ENCODE results near the gene CADM4. TPM values are rescaled to one million over a fixed set of nuclear protein-coding genes. Genes with fewer than 3 reads are reported as not detected.
"Not testable (repeated sequence)": the region's sequence is repeated elsewhere in the genome, so short reads cannot be mapped to it uniquely, and the experiment has no call there.

CADM4 gene
- total RNA-seq, 4 donors from 2014 or later = 31.6 to 67.9 (median 46.9) TPM

DNA sequence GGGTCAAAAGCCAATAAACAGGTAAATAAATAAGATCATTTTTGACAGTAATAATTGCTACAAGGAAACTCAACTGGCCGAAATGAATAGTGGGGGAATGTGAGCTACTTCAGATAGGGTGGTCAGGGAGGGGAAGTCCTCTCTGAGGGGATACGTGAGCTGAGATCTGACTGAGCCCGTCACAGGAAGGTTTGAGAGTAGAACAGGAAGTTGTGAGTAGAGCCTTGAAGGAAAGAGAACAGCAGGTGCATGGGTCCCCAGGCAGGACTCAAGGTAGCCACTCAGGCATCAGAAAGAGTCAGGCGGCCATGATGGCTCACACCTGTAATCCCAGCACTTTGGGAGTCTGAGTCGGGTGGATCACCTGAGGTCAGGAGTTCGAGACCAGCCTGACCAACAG lies 50.0 kb downstream of the CADM4 start:
- intact Hi-C loops (cut with DNase I) = no loop called here
- TF ChIP-seq, protein P1, sequence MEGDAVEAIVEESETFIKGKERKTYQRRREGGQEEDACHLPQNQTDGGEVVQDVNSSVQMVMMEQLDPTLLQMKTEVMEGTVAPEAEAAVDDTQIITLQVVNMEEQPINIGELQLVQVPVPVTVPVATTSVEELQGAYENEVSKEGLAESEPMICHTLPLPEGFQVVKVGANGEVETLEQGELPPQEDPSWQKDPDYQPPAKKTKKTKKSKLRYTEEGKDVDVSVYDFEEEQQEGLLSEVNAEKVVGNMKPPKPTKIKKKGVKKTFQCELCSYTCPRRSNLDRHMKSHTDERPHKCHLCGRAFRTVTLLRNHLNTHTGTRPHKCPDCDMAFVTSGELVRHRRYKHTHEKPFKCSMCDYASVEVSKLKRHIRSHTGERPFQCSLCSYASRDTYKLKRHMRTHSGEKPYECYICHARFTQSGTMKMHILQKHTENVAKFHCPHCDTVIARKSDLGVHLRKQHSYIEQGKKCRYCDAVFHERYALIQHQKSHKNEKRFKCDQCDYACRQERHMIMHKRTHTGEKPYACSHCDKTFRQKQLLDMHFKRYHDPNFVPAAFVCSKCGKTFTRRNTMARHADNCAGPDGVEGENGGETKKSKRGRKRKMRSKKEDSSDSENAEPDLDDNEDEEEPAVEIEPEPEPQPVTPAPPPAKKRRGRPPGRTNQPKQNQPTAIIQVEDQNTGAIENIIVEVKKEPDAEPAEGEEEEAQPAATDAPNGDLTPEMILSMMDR (IDR thresholded peaks at IDR 0.05) = no peak
- TF ChIP-seq POLR2A (IDR thresholded peaks at IDR 0.05; ENCODE audit: low read depth) = no peak
- TF ChIP-seq POLR2AphosphoS5 (IDR thresholded peaks at IDR 0.05) = no peak
- TF ChIP-seq EP300 (IDR thresholded peaks at IDR 0.05) = no peak
- no peaks in the 10 kb centered on the region for H3K27me3 ChIP-seq
- no peak overlapping the region for H3K4me3 ChIP-seq
- 85% methylated on average over 6 of the region's 6 CpGs for WGBS
- H3K36me3 ChIP-seq = peaks cover 27 to 88% (median 52%) of the 10 kb centered on the region in 4 donors
- no peaks in the 10 kb centered on the region for H3K9me3 ChIP-seq
- no peak for DNase-seq (ENCODE audit: extremely low spot score)
- no peak overlapping the region for H3K27ac ChIP-seq (replicated peaks in 1 of 4)
- H3K4me1 ChIP-seq = peaks cover 14 to 29% (median 21%) of the 10 kb centered on the region in 4 donors

DNA sequence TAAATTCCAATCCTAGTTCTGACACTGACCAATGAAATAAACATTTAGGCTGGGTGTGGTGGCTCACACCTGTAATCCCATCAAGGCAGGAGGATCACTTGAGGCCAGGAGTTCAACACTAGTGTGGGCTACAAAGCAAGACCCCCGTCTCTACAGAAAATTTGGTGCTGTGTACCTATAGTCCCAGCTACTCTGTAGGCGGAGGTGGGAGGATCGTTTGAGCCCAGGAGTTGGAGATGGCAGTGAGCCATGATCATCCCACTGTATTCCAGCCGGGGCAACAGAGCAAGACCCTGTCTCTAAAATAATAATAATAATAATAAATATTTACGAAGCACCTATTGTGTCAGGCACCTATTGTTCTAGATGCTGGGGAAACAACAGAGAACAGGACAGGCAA lies 50.4 kb downstream of the CADM4 start:
- H3K36me3 ChIP-seq = peaks cover 27 to 85% (median 52%) of the 10 kb centered on the region in 4 donors
- no peak for DNase-seq (ENCODE audit: extremely low spot score)

DNA sequence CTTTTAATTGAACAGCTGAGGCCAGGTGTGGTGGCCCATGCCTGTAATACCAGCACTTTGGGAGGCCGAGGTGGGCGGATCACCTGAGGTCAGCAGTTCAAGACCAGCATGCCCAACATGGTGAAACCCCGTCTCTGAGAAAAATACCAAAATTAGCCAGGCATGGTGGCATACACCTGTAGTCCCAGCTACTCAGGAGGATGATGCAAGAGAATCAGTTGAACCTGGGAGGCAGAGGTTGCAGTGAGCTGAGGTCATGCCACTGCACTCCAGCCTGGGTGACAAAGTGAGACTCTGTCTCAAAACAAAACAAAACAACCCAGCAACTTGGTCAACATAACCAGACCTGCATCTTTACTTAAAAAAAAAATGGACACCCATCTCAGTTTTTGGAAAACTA lies 52.6 kb downstream of the CADM4 start:
- intact Hi-C loops (cut with DNase I); H3K4me3 ChIP-seq; H3K9me3 ChIP-seq; DNase-seq (ENCODE audit: extremely low spot score); H3K4me1 ChIP-seq; H3K27me3 ChIP-seq; H3K27ac ChIP-seq (replicated peaks in 1 of 4): not testable (repeated sequence)
- peaks cover 10 to 62% (median 31%) of the 10 kb centered on the region in 4 donors for H3K36me3 ChIP-seq
- 93% methylated on average over 3 of the region's 3 CpGs for WGBS

More for the DNA sequence above, 50.4 kb downstream of the CADM4 start:
- 78% methylated on average over 5 of the region's 5 CpGs for WGBS
- Histone ChIP-seq H3K27me3 (no peaks in the 10 kb centered on the region), H3K9me3 (no peaks in the 10 kb centered on the region), H3K27ac (replicated peaks in 1 of 4) (no peak overlapping the region), H3K4me1 (peaks cover 10 to 25% (median 17%) of the 10 kb centered on the region in 4 donors), H3K4me3 (no peak overlapping the region)
- intact Hi-C loops (cut with DNase I) = no loop called here
- TF ChIP-seq POLR2A (IDR thresholded peaks at IDR 0.05; ENCODE audit: low read depth) (no peak), POLR2AphosphoS5 (IDR thresholded peaks at IDR 0.05) (no peak), EP300 (IDR thresholded peaks at IDR 0.05) (no peak)
- TF ChIP-seq, protein P1 (IDR thresholded peaks at IDR 0.05) = no peak

DNA sequence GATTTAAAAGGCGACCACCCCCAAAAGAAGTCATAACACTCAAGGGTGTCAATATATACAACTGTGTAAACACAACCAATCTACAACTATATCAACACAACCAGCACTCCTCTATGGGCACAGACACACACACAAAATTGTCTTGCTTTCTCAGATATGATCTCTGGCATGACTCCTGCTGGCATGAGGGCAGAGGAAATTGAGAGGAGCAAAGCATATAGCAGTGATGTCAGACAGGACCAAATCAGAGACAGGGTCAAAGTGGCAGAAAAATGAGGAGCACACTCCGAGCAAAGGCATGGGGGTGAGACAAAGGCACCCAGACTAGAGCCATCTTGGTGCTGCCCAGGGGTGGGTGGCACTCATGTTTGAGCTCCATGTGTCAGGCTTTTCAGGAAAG lies 53.3 kb downstream of the CADM4 start:
- WGBS = 92% methylated on average over 2 of the region's 2 CpGs
- H3K9me3 ChIP-seq = no peaks in the 10 kb centered on the region

DNA sequence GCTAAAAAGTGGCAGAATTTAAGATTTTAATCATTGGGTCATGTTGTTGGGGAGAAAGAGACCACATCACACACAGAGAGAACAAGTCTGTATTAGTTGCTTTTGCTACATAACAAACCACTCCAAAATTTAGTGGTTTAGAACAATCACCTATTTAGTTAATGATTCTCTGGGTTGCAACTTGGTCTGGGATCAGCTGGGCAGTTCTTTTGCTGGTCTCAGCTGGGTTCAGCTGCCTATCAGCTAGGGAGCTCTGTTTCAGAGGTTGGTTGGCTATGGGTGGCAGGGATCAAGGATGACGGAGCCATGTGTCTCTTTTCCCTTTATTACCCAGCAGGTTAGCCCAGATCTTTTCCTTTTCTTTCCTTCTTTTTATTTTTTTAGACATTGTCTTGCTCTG lies 55.2 kb downstream of the CADM4 start:
- Histone ChIP-seq H3K4me1 (peaks cover 0 to 30% (median 26%) of the 10 kb centered on the region in 4 donors), H3K36me3 (peaks cover 0 to 37% (median 7%) of the 10 kb centered on the region in 4 donors), H3K27ac (replicated peaks in 1 of 4) (no peak overlapping the region), H3K27me3 (no peaks in the 10 kb centered on the region), H3K9me3 (no peaks in the 10 kb centered on the region), H3K4me3 (no peak overlapping the region)
- WGBS = 88% methylated on average over 1 of the region's 1 CpG
- TF ChIP-seq POLR2A (IDR thresholded peaks at IDR 0.05; ENCODE audit: low read depth) (no peak), POLR2AphosphoS5 (IDR thresholded peaks at IDR 0.05) (no peak), EP300 (IDR thresholded peaks at IDR 0.05) (no peak)
- TF ChIP-seq, protein P1 (IDR thresholded peaks at IDR 0.05) = no peak
- intact Hi-C loops (cut with DNase I) = no loop called here
- DNase-seq (ENCODE audit: extremely low spot score) = no peak

More for the DNA sequence above, 53.3 kb downstream of the CADM4 start:
- Histone ChIP-seq H3K27me3 (no peaks in the 10 kb centered on the region), H3K4me1 (peaks cover 0 to 12% (median 9%) of the 10 kb centered on the region in 4 donors), H3K27ac (replicated peaks in 1 of 4) (no peak overlapping the region), H3K4me3 (no peak overlapping the region), H3K36me3 (peaks cover 3 to 56% (median 25%) of the 10 kb centered on the region in 4 donors)
- intact Hi-C loops (cut with DNase I) = no loop called here
- DNase-seq (ENCODE audit: extremely low spot score) = no peak
- no peak for TF ChIP-seq POLR2A (IDR thresholded peaks at IDR 0.05; ENCODE audit: low read depth)
- TF ChIP-seq, protein P1 (IDR thresholded peaks at IDR 0.05) = no peak
- TF ChIP-seq EP300 (IDR thresholded peaks at IDR 0.05) = no peak

Data from esophagus muscularis mucosa (tissue), 4 donors.